GM13977 (cell line): ENCODE measurements around the gene ECSIT.

Experiments used
- DNase-seq: peaks from one replicate; pipeline ENCODE4 v3.0.0; 2012; ENCODE audit warnings: low spot score
- in situ Hi-C: fragments of 300-500 bp; cut with MboI; formaldehyde crosslinking; loops from one replicate; pipeline ENCODE4 v1.12.0; 2022; ENCODE audit warnings: low sequenced_read_pairs, low pct_unique_long_range_greater_than_20kb, mixed read lengths, inconsistent platforms; ENCODE audit not compliant: unreplicated experiment
- TF ChIP-seq, protein P1 (sequence below): IDR thresholded peaks from 2 replicates; pipeline ENCODE4 v1.5.1; 2012; ENCODE audit warnings: mild to moderate bottlenecking, control low read depth; ENCODE audit not compliant: insufficient read depth; ENCODE audit errors: extremely low read depth, missing control alignments

Gene ECSIT

DNA sequence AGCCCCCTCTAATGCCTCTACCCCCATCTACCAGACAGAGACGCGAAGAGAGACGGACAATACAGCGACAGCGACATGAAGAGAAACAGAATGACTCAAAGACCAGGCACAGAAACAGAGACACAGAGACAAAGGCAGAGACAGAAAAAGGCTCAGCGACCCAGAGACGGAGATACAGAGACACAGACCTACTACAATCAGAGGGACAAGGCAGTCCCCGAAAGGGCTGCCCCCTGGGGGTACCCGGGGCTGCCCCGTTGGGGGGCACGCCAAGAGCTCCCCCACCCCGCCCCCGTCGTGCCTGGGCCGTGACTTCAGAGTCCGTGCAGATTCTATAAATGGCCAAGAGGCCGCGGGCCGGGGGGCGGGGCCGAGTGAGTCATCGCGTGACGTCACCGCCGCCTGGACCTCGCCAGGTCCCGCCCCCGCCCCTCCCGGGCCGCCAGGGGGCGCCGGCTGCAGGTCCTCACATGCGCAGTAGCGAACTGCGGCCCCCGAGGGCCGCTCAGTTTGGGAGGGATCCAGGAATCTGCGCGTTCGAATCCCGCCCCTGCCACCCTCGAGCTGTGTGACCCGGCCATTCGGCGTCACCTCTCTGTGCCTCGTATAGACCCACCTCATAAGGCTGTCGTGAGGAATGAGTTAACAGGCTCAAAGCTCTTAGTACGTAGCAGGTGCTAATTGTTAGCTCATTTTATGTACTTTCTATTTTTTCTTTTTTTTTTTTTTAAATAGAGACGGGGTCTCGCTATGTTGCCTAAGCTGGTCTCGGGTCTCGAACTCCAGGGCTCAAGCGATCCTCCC is 7.1 kb upstream of the ECSIT start:
- TF ChIP-seq, protein P1, sequence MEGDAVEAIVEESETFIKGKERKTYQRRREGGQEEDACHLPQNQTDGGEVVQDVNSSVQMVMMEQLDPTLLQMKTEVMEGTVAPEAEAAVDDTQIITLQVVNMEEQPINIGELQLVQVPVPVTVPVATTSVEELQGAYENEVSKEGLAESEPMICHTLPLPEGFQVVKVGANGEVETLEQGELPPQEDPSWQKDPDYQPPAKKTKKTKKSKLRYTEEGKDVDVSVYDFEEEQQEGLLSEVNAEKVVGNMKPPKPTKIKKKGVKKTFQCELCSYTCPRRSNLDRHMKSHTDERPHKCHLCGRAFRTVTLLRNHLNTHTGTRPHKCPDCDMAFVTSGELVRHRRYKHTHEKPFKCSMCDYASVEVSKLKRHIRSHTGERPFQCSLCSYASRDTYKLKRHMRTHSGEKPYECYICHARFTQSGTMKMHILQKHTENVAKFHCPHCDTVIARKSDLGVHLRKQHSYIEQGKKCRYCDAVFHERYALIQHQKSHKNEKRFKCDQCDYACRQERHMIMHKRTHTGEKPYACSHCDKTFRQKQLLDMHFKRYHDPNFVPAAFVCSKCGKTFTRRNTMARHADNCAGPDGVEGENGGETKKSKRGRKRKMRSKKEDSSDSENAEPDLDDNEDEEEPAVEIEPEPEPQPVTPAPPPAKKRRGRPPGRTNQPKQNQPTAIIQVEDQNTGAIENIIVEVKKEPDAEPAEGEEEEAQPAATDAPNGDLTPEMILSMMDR = peak; percentile 92
- in situ Hi-C loops = no loop called here
- peak; percentile 97 for DNase-seq

DNA sequence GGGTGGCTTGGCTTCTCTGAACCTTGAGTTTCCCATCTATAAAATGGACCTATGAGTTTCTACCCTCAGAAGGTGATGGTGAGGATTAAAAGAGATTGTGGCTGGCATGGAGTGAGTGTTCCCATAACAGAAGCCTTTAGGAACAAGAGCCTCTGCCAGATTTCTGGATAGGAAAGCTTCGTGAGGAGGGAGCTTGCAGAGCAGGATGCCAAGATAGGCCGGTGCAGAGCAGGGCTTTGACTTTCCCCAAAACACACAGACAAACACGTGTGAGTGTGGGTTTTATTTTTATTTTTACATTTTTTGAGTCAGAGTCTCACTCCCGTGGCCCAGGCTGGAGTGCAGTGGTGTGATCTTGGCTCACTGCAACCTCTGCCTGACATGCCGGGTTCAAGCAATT is 6.0 kb upstream of the ECSIT start:
- no peak for DNase-seq
- in situ Hi-C loops = no loop called here
- TF ChIP-seq, protein P1 = no peak

DNA sequence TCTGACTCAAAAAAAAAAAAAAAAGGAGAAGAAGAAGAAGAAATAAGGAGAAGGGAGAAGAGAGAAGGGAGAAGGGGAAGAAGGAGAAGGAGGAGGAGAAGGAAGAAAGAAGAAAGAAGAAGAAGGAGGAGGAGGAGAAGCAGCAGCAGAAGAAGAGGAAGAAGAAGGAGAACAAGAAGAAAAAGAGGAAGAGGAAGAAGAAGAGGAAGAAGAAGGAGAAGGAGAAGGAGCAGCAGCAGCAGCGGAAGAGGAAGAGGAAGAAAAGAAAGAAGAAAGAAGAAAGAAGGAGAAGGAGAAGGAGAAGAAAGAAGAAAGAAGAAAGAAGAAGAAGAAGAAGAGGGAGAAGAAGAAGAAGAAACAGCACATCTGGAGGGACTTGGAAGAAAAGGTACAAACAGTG is 5.6 kb upstream of the ECSIT start:
- TF ChIP-seq, protein P1 = no peak
- DNase-seq = no peak
- in situ Hi-C loops = no loop called here

DNA sequence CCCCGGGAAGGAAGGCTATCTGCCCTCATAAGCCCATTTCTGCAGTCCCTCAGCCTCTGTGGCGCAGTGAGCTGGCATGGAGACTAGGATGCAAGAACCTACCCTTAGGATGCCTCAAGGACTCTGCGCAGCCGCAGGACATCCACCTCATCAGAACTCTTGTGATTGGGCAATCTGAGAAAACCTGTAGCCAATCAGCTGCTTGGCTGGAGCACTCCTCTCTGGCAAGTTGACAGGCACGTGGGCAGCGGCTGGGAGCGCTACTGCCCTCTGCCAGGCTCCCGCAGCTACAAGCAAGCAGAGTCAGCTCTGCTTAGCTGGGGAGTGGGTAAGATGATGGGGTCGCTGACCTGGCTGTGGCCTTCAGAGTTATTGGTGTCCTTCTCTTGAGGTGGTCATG is 1.5 kb upstream of the ECSIT start:
- TF ChIP-seq, protein P1 = no peak
- DNase-seq = no peak
- in situ Hi-C loops = no loop called here

DNA sequence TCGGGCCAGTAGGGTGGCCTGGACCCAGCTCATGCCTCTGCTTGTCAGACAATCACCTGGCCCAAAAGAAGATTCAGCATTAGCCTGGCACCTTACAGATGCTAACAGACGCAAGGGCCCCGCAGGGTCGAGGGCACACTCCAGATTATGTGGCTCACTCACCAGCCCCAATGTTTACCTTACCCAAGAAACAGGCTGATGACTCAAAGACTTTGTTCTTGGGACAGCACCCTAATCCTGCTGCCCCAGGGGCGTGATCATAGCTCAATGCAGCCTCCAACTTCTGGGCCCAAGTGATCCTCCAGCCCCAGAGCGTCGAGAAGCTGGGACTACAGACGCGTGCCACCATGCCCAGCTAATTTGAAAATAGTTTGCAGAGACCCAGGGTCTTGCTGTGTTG is 9.8 kb downstream of the ECSIT start:
- DNase-seq = no peak
- in situ Hi-C loops = no loop called here
- TF ChIP-seq, protein P1 = no peak

DNA sequence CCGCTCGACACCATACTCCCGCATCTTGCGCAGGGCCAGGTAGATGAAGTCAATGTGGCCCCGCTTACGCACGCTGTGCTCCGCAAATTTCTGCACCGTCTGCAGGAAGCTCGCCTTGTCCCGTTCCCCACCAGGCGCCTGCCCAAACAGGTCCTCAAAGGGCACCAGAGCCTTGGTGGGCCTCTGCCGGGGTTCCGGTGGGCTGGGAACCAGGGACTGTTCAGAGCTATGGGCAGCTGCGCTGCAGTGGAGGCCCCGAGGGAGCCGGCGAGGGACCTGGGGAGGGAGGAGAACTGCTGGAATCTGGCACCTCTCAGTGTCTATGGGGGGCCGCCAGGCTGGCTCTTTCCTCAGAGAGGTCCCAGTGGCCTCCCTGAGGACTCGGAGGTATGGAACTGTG is 15.0 kb downstream of the ECSIT start:
- no peak for DNase-seq
- TF ChIP-seq, protein P1 = no peak
- in situ Hi-C loops = no loop called here
